GM12891 (cell line): ENCODE data around the gene PDE10A.

Experiments
- POLR2A ChIP-seq: IDR thresholded peaks from 2 replicates; pipeline ENCODE4 v1.6.1; 2011; ENCODE audit warnings: low read depth, low read length, control low read depth
- TAF1 ChIP-seq: IDR thresholded peaks from 2 replicates; pipeline ENCODE4 v1.6.1; 2011; ENCODE audit warnings: low read depth, low read length, control low read depth

GRCh38 chr6:165574220-165575157 is 88.6 kb downstream of the PDE10A start:
- no peak for TF ChIP-seq POLR2A
- no peak for TF ChIP-seq TAF1
